ENCODE measurements around the gene TNS3. TPM values are rescaled to one million over a fixed set of nuclear protein-coding genes. Genes with fewer than 3 reads are reported as not detected.

TNS3 gene
- total RNA-seq, 4 donors from 2014 or later, result 34.6 to 52.5 (median 48.6) TPM

DNA sequence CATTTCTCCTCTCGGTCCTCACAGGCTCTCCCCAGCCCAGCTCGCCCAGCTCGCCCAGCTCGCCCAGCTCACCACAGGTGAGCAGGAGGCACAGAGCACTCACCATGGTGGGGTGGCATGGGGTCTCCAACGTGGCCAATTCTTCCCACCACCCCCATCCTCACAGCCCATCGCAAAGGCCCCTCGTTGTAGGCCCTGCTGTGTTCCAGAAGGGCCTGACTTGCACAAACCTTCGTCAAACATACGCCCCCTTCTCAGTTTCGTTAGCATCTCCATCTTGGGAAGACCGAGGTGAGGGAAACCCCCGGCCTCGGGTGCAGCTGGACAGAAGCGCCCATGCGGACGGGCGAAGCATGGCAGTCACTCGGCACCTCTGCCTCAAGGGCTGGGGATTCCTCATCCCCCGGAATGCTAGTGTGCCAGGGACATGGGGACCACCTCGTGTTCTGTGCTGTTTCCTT lies 304.6 kb downstream of the TNS3 start:
- peaks cover 6 to 71% (median 63%) of the 10 kb centered on the region in 4 donors for H3K36me3 ChIP-seq
- DNase-seq (ENCODE audit: extremely low spot score), result no peak

DNA sequence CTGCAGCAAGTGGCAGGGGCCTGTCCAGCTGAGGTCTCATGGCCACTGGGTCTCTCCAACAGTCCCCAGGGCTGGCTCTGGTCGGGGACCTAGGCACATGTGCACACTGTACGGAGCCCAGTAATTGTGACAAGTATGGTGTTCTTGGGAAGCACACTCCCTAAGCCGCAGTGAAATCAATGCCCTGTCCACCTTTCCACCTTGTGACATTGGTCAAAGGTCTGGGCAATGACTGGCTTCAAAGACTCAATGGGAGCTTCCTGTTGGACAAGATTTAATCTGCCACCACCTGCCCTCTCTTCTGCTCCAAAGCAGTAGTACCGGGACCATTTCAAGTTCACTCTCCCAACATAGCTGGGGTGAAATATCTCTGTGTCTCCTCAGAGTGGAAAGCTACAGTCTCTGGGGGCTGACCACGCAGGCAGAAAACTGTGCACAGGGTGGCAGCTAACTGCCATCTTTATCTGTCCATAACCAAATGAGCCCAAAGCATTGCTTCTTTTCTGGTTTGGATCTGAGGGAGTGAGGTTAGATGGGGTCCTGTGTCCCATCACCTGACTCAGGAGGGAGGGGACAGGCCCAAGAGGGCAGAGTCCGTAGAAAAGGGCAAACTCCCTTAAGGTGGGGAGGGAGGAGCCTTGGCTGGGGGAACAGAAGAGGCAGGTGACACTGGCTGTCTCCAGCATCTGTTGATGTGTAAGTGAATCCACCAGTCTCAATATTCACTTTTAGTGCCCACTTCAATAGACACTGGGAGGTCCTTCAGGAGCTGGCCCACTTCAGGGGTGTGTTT lies 307.7 kb downstream of the TNS3 start:
- 95% methylated on average over 6 of the region's 6 CpGs for WGBS
- Histone ChIP-seq H3K27ac (replicated peaks in 1 of 4) (no peak overlapping the region), H3K27me3 (no peaks in the 10 kb centered on the region), H3K4me1 (no peaks in the 10 kb centered on the region), H3K9me3 (no peaks in the 10 kb centered on the region), H3K36me3 (peaks cover 0 to 39% (median 32%) of the 10 kb centered on the region in 4 donors), H3K4me3 (no peak overlapping the region)
- TF ChIP-seq, protein P1, sequence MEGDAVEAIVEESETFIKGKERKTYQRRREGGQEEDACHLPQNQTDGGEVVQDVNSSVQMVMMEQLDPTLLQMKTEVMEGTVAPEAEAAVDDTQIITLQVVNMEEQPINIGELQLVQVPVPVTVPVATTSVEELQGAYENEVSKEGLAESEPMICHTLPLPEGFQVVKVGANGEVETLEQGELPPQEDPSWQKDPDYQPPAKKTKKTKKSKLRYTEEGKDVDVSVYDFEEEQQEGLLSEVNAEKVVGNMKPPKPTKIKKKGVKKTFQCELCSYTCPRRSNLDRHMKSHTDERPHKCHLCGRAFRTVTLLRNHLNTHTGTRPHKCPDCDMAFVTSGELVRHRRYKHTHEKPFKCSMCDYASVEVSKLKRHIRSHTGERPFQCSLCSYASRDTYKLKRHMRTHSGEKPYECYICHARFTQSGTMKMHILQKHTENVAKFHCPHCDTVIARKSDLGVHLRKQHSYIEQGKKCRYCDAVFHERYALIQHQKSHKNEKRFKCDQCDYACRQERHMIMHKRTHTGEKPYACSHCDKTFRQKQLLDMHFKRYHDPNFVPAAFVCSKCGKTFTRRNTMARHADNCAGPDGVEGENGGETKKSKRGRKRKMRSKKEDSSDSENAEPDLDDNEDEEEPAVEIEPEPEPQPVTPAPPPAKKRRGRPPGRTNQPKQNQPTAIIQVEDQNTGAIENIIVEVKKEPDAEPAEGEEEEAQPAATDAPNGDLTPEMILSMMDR (IDR thresholded peaks at IDR 0.05), result no peak
- no peak for TF ChIP-seq POLR2A (IDR thresholded peaks at IDR 0.05; ENCODE audit: low read depth)
- TF ChIP-seq EP300 (IDR thresholded peaks at IDR 0.05), result no peak
- TF ChIP-seq POLR2AphosphoS5 (IDR thresholded peaks at IDR 0.05), result no peak
- intact Hi-C loops (cut with DNase I), result no loop called here
- DNase-seq (ENCODE audit: extremely low spot score), result no peak

More for the DNA sequence above, 304.6 kb downstream of the TNS3 start:
- Histone ChIP-seq H3K27ac (replicated peaks in 1 of 4) (no peak overlapping the region), H3K27me3 (no peaks in the 10 kb centered on the region), H3K9me3 (no peaks in the 10 kb centered on the region), H3K4me3 (no peak overlapping the region), H3K4me1 (no peaks in the 10 kb centered on the region)
- TF ChIP-seq, protein P1 (IDR thresholded peaks at IDR 0.05), result no peak
- no peak for TF ChIP-seq POLR2A (IDR thresholded peaks at IDR 0.05; ENCODE audit: low read depth)
- TF ChIP-seq EP300 (IDR thresholded peaks at IDR 0.05), result no peak
- no peak for TF ChIP-seq POLR2AphosphoS5 (IDR thresholded peaks at IDR 0.05)
- intact Hi-C loops (cut with DNase I), result no loop called here
- 98% methylated on average over 20 of the region's 20 CpGs for WGBS

DNA sequence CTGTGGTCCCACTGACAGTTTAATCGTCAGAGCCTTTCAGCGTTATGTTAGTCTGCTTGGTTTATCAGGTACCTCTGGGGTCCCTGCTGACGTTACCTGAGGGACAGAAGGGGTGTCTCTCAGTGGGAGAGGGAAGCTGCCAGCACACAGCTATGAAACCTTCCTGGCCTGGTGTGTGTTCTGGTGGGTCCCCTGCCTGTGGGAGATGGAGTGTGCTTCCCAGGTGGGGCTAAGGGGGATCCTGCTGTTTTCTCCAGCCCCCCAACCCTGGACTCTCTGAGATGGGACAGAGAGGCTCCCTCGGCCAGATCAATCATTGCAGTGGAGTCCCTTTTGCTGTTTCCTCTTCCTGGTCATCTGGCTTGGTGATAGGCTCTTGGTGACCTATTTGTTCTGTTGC lies 308.8 kb downstream of the TNS3 start:
- no peak overlapping the region for H3K4me3 ChIP-seq
- no peak for DNase-seq (ENCODE audit: extremely low spot score)
- no peak overlapping the region for H3K27ac ChIP-seq (replicated peaks in 1 of 4)
- TF ChIP-seq EP300 (IDR thresholded peaks at IDR 0.05) (no peak), POLR2AphosphoS5 (IDR thresholded peaks at IDR 0.05) (no peak), POLR2A (IDR thresholded peaks at IDR 0.05; ENCODE audit: low read depth) (no peak)
- TF ChIP-seq, protein P1 (IDR thresholded peaks at IDR 0.05), result no peak
- intact Hi-C loops (cut with DNase I), result no loop called here
- H3K27me3 ChIP-seq, result no peaks in the 10 kb centered on the region
- no peaks in the 10 kb centered on the region for H3K4me1 ChIP-seq
- peaks cover 0 to 4% (median 0%) of the 10 kb centered on the region in 4 donors for H3K9me3 ChIP-seq
- peaks cover 0 to 28% (median 23%) of the 10 kb centered on the region in 4 donors for H3K36me3 ChIP-seq
- 100% methylated on average over 4 of the region's 4 CpGs for WGBS

DNA sequence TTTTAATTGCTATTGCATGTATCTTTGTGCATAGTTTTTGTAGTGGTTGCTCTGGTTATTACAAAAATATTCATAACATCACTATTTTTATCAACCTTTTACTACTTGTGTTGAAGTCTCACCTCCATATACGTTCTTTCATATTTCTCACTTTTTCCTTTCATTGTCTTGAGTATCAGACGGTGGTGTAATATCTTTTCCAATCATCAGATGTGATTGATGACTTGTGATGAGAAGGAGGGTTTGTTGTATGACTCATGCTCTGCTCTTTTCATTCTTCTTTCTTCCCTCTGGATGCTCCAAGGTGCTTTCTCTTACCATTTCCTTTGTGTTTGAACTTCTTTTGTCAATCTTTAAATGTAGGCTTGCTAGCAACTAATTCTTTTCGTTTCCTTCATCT lies 310.2 kb downstream of the TNS3 start:
- intact Hi-C loops (cut with DNase I), result no loop called here
- WGBS, result 78% methylated on average over 3 of the region's 3 CpGs

More for the DNA sequence above, 310.2 kb downstream of the TNS3 start:
- Histone ChIP-seq H3K4me1 (peaks cover 0 to 1% (median under 1%) of the 10 kb centered on the region in 4 donors), H3K9me3 (peaks cover 0 to 4% (median 0%) of the 10 kb centered on the region in 4 donors), H3K4me3 (no peak overlapping the region), H3K27ac (replicated peaks in 1 of 4) (no peak overlapping the region), H3K27me3 (no peaks in the 10 kb centered on the region), H3K36me3 (peaks cover 0 to 14% (median 10%) of the 10 kb centered on the region in 4 donors)
- TF ChIP-seq EP300 (IDR thresholded peaks at IDR 0.05), result no peak
- no peak for DNase-seq (ENCODE audit: extremely low spot score)
